ENCODE data around the gene DEFB132. TPM values are rescaled to one million over a fixed set of nuclear protein-coding genes. Genes with fewer than 3 reads are reported as not detected.

DEFB132 gene
- not detected for total RNA-seq
- polyA plus RNA-seq = under 1 TPM in 1 of 2 donors, not detected in 1; 0.02 TPM

GRCh38 chr20:257419-257818 lies at the start of gene DEFB132:
DEFB132 (plus strand) TSS chr20:257724; CDS start chr20:257779, 55 bp downstream.
- no peaks in the 10 kb centered on the region for H3K36me3 ChIP-seq

GRCh38 chr20:208942-209566 lies 48.5 kb upstream of the DEFB132 start:
- no peaks in the 10 kb centered on the region for H3K27me3 ChIP-seq
- no peaks in the 10 kb centered on the region for H3K36me3 ChIP-seq
- H3K4me3 ChIP-seq = no peak overlapping the region
- no peak overlapping the region for H3K27ac ChIP-seq
- intact Hi-C loops (cut with DNase I) = no loop called here
- no peaks in the 10 kb centered on the region for H3K9me3 ChIP-seq
- ATAC-seq (peak; percentile 53 to 88 (median 86)), DNase-seq (peak in 1 of 6 donors; percentile 12), FAIRE-seq (peak; percentile 79)
- TF ChIP-seq CTCF (IDR thresholded peaks at IDR 0.05) = peak in 3 of 4 donors; percentile 18 to 34 (median 31)
- H3K4me1 ChIP-seq = no peaks in the 10 kb centered on the region
- WGBS, 2 donors = 18% methylated on average over 5 of the region's 5 CpGs

More at GRCh38 chr20:257419-257818, at the start of gene DEFB132:
- Histone ChIP-seq H3K27ac (no peak within 1 kb of the TSS), H3K27me3 (peaks cover 0 to 2% (median 0%) of the 10 kb centered on the region in 4 donors), H3K9me3 (no peaks in the 10 kb centered on the region), H3K4me1 (no peaks in the 10 kb centered on the region), H3K4me3 (no peak within 1 kb of the TSS)
- 12 to 16% methylated on average over 7 of the region's 7 CpGs for WGBS, 2 donors
- ATAC-seq (peak; percentile 22 to 86 (median 63)), FAIRE-seq (no peak), DNase-seq (peak in 1 of 6 donors; percentile 25)
- TF ChIP-seq CTCF (IDR thresholded peaks at IDR 0.05) = no peak
- intact Hi-C loops (cut with DNase I) = no loop called here

- intact Hi-C loops (cut with DNase I) = loop anchor here in 1 of 3 donors (5.0 kb wide), 1 partner anchor 121 kb away; no protein-coding TSS in a partner anchor
- DNase-seq = no peak
- H3K36me3 ChIP-seq = no peaks in the 10 kb centered on the region
Observed at GRCh38 chr20:210809-211502, 46.6 kb upstream of the DEFB132 start.

GRCh38 chr20:214383-214782 lies 43.1 kb upstream of the DEFB132 start:
- no peak for ATAC-seq
- intact Hi-C loops (cut with DNase I) = loop anchor here in 1 of 3 donors (5.0 kb wide), 1 partner anchor 118 kb away; no protein-coding TSS in a partner anchor
- TF ChIP-seq CTCF (IDR thresholded peaks at IDR 0.05) = no peak
- no peaks in the 10 kb centered on the region for H3K27me3 ChIP-seq
- H3K4me1 ChIP-seq = no peaks in the 10 kb centered on the region
- H3K9me3 ChIP-seq = no peaks in the 10 kb centered on the region
- no peak overlapping the region for H3K27ac ChIP-seq
- no peak for DNase-seq
- H3K36me3 ChIP-seq = no peaks in the 10 kb centered on the region
- H3K4me3 ChIP-seq = no peak overlapping the region
- no peak for FAIRE-seq
- 73 to 80% methylated on average over 2 of the region's 2 CpGs for WGBS, 2 donors

More at GRCh38 chr20:210809-211502, 46.6 kb upstream of the DEFB132 start:
- no peaks in the 10 kb centered on the region for H3K9me3 ChIP-seq
- H3K4me3 ChIP-seq = no peak overlapping the region
- no peak for ATAC-seq
- H3K4me1 ChIP-seq = no peaks in the 10 kb centered on the region
- H3K27ac ChIP-seq = no peak overlapping the region
- no peaks in the 10 kb centered on the region for H3K27me3 ChIP-seq
- WGBS, 2 donors = 36 to 38% methylated on average over 7 of the region's 7 CpGs
- TF ChIP-seq CTCF (IDR thresholded peaks at IDR 0.05) = no peak
- no peak for FAIRE-seq
